OCI-LY3 (cell line): ENCODE measurements around the gene STK33.

ENCODE experiments used
- H2AFZ ChIP-seq: fragments of 200-600, 300-600 bp; shearing (Covaris generic); 2 replicates; pipeline ENCODE4 v1.6.0; 2014; ENCODE audit warnings: antibody characterized with exemption, low read depth, low read length
- H3K27ac ChIP-seq: fragments of 200-600, 300-600 bp; sonication (generic); 2 replicates; pipeline ENCODE4 v1.5.1; 2014; ENCODE audit warnings: mild to moderate bottlenecking, low read length, moderate library complexity, mixed read lengths
- H3K27me3 ChIP-seq: fragments of 200-600, 300-600 bp; sonication (generic); 2 replicates; pipeline ENCODE4 v1.6.1; 2014; ENCODE audit warnings: low read depth, low read length, mixed read lengths
- H3K36me3 ChIP-seq: fragments of 200-600, 300-600 bp; sonication (generic); replicated peaks from 2 replicates; pipeline ENCODE3; 2014; ENCODE audit warnings: low read depth, low read length, mixed read lengths
- H3K4me1 ChIP-seq: fragments of 300-600, 200-600 bp; sonication (generic); 2 replicates; pipeline ENCODE4 v1.6.1; 2014; ENCODE audit warnings: low read length, mixed read lengths
- H3K4me2 ChIP-seq: fragments of 200-600, 300-600 bp; sonication (generic); 2 replicates; pipeline ENCODE4 v1.6.1; 2014; ENCODE audit warnings: low read length, mixed read lengths
- H3K4me3 ChIP-seq: fragments of 300-600, 200-600 bp; sonication (generic); 2 replicates; pipeline ENCODE4 v1.5.1; 2014; ENCODE audit warnings: antibody characterized with exemption, mild to moderate bottlenecking, low read length, moderate library complexity
- H3K79me2 ChIP-seq: fragments of 300-600, 200-600 bp; shearing (Covaris generic); 2 replicates; pipeline ENCODE4 v1.6.1; 2014; ENCODE audit warnings: mild to moderate bottlenecking, low read length, mixed read lengths
- H3K9ac ChIP-seq: fragments of 300-600, 200-600 bp; shearing (Covaris generic); 2 replicates; pipeline ENCODE4 v1.6.0; 2014; ENCODE audit warnings: mild to moderate bottlenecking, low read length, moderate library complexity
- H3K9me3 ChIP-seq: fragments of 200-600, 300-600 bp; shearing (Covaris generic); 2 replicates; pipeline ENCODE4 v1.6.1; 2014; ENCODE audit warnings: low read length, mixed read lengths; ENCODE audit not compliant: insufficient read depth
- H4K20me1 ChIP-seq: fragments of 200-600, 300-600 bp; sonication (generic); 2 replicates; pipeline ENCODE4 v1.6.1; 2016; ENCODE audit warnings: low read length, mixed read lengths; ENCODE audit not compliant: insufficient read depth
- CTCF ChIP-seq: fragments of 200-600, 300-600 bp; sonication (generic); IDR thresholded peaks from 2 replicates; pipeline ENCODE4 v1.5.1; 2014; ENCODE audit warnings: antibody characterized with exemption, low read length, low read depth
- EZH2phosphoT487 ChIP-seq: fragments of 200-600 bp; shearing (Covaris generic); IDR thresholded peaks from 2 replicates; pipeline ENCODE4 v1.6.1; 2018; ENCODE audit warnings: antibody characterized with exemption, mixed run types, low read depth

The STK33 gene

GRCh38 chr11:8361664-8362210, 232.3 kb downstream of the STK33 start:
- no peak overlapping the region for H3K4me3 ChIP-seq
- no peaks in the 10 kb centered on the region for H3K79me2 ChIP-seq
- H3K27ac ChIP-seq = no peak overlapping the region
- no peaks in the 10 kb centered on the region for H3K27me3 ChIP-seq
- H3K9ac ChIP-seq = no peak overlapping the region
- H3K4me1 ChIP-seq = peaks cover 4% of the 10 kb centered on the region; the same call in 1 of the 2 replicates
- H2AFZ ChIP-seq = no peak overlapping the region
- TF ChIP-seq EZH2phosphoT487 (no peak), CTCF (no peak)
- H3K4me2 ChIP-seq = no peak overlapping the region
- H3K36me3 ChIP-seq = no peaks in the 10 kb centered on the region
- no peaks in the 10 kb centered on the region for H4K20me1 ChIP-seq
- H3K9me3 ChIP-seq = no peaks in the 10 kb centered on the region

DNA sequence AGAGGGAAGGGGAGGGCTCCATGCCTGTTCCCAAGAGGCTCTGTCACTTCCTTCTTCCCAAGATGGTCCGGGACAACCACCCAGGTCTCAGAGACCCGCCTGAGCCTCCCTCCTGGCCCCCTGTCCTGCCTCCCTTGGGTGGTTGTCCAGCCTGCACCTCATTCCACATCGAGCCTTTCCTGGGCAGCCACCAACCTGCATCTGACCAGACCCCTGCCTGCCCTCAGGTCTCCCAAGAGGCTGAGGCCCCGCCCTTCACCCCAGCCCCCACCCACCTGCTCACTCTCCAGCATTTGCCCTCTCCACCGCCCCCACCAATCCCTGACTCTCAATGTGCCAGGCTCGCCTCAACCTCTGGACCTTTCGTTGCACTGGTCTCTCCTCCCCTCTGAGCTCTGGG, 232.8 kb downstream of the STK33 start:
- H3K36me3 ChIP-seq = no peaks in the 10 kb centered on the region
- no peak overlapping the region for H2AFZ ChIP-seq
- H3K4me3 ChIP-seq = no peak overlapping the region
- no peak overlapping the region for H3K27ac ChIP-seq
- peaks cover 4% of the 10 kb centered on the region; the same call in 1 of the 2 replicates for H3K4me1 ChIP-seq
- H3K9ac ChIP-seq = no peak overlapping the region
- no peaks in the 10 kb centered on the region for H3K9me3 ChIP-seq
- TF ChIP-seq EZH2phosphoT487 = no peak
- no peak for TF ChIP-seq CTCF
- H3K4me2 ChIP-seq = no peak overlapping the region
- H4K20me1 ChIP-seq = no peaks in the 10 kb centered on the region
- H3K27me3 ChIP-seq = no peaks in the 10 kb centered on the region
- no peaks in the 10 kb centered on the region for H3K79me2 ChIP-seq

- H3K79me2 ChIP-seq = no peaks in the 10 kb centered on the region
- H3K9ac ChIP-seq = no peak overlapping the region
- no peak overlapping the region for H2AFZ ChIP-seq
- no peaks in the 10 kb centered on the region for H3K36me3 ChIP-seq
- H4K20me1 ChIP-seq = no peaks in the 10 kb centered on the region
- H3K4me3 ChIP-seq = no peak overlapping the region
- H3K9me3 ChIP-seq = no peaks in the 10 kb centered on the region
- H3K27me3 ChIP-seq = 0 out of 2 replicates have a peak, but pooled peaks cover 2% of the 10 kb centered on the region
- no peak overlapping the region for H3K4me2 ChIP-seq
- TF ChIP-seq EZH2phosphoT487 (no peak), CTCF (no peak)
- H3K4me1 ChIP-seq = peaks cover 6% of the 10 kb centered on the region; the same call in 1 of the 2 replicates
- no peak overlapping the region for H3K27ac ChIP-seq
Observed at GRCh38 chr11:8360086-8360828, 233.8 kb downstream of the STK33 start.

GRCh38 chr11:8359521-8359920, 234.5 kb downstream of the STK33 start:
- H3K27ac ChIP-seq = no peak overlapping the region
- no peak overlapping the region for H3K4me2 ChIP-seq
- peaks cover 12% of the 10 kb centered on the region; the same call in 1 of the 2 replicates for H3K4me1 ChIP-seq
- H3K27me3 ChIP-seq = peaks cover 9% of the 10 kb centered on the region; the same call in 1 of the 2 replicates
- no peaks in the 10 kb centered on the region for H4K20me1 ChIP-seq
- H2AFZ ChIP-seq = no peak overlapping the region
- H3K9me3 ChIP-seq = no peaks in the 10 kb centered on the region
- H3K36me3 ChIP-seq = no peaks in the 10 kb centered on the region
- no peak overlapping the region for H3K4me3 ChIP-seq
- no peaks in the 10 kb centered on the region for H3K79me2 ChIP-seq
- H3K9ac ChIP-seq = no peak overlapping the region
- TF ChIP-seq CTCF = no peak
